ENCODE data around the gene CYP1B1. TPM values are rescaled to one million over a fixed set of nuclear protein-coding genes. Genes with fewer than 3 reads are reported as not detected.
"Not testable (repeated sequence)": the region's sequence is repeated elsewhere in the genome, so short reads cannot be mapped to it uniquely, and the experiment has no call there.

CYP1B1 gene
- polyA plus RNA-seq, 3 donors, result 105 to 120 (median 120) TPM

- no peak for DNase-seq (ENCODE audit: extremely low read depth in 1 of 11, low read depth in 9 of 11, low spot score in 4 of 11)
Observed at GRCh38 chr2:38107738-38108410, 31.9 kb upstream of the CYP1B1 start.

GRCh38 chr2:38106405-38107094, 30.6 kb upstream of the CYP1B1 start:
- DNase-seq (ENCODE audit: extremely low read depth in 1 of 11, low read depth in 9 of 11, low spot score in 4 of 11), result peak in 2 of 11 donors; percentile 66 to 74

GRCh38 chr2:38105922-38106321, 30.0 kb upstream of the CYP1B1 start:
- no peak for DNase-seq (ENCODE audit: extremely low read depth in 1 of 11, low read depth in 9 of 11, low spot score in 4 of 11)

- no peak for DNase-seq (ENCODE audit: extremely low read depth in 1 of 11, low read depth in 9 of 11, low spot score in 4 of 11)
Observed at GRCh38 chr2:38104598-38104997, 28.6 kb upstream of the CYP1B1 start.

- no peak for DNase-seq (ENCODE audit: extremely low read depth in 1 of 11, low read depth in 9 of 11, low spot score in 4 of 11)
Observed at GRCh38 chr2:38100328-38100727, 24.4 kb upstream of the CYP1B1 start.

GRCh38 chr2:38099099-38100028, 23.4 kb upstream of the CYP1B1 start:
- DNase-seq (ENCODE audit: extremely low read depth in 1 of 11, low read depth in 9 of 11, low spot score in 4 of 11), result no peak

- DNase-seq (ENCODE audit: extremely low read depth in 1 of 11, low read depth in 9 of 11, low spot score in 4 of 11), result no peak
Observed at GRCh38 chr2:38098421-38099098, 22.6 kb upstream of the CYP1B1 start.

- no peak for DNase-seq (ENCODE audit: extremely low read depth in 1 of 11, low read depth in 9 of 11, low spot score in 4 of 11)
Observed at GRCh38 chr2:38097988-38098385, 22.0 kb upstream of the CYP1B1 start.

GRCh38 chr2:38097258-38097987, 21.5 kb upstream of the CYP1B1 start:
- no peak for DNase-seq (ENCODE audit: extremely low read depth in 1 of 11, low read depth in 9 of 11, low spot score in 4 of 11)

- peak in 2 of 11 donors; percentile 77 to 80 for DNase-seq (ENCODE audit: extremely low read depth in 1 of 11, low read depth in 9 of 11, low spot score in 4 of 11)
Observed at GRCh38 chr2:38095996-38096861, 20.3 kb upstream of the CYP1B1 start.

- DNase-seq (ENCODE audit: extremely low read depth in 1 of 11, low read depth in 9 of 11, low spot score in 4 of 11), result no peak
Observed at GRCh38 chr2:38095079-38095995, 19.4 kb upstream of the CYP1B1 start.

- DNase-seq (ENCODE audit: extremely low read depth in 1 of 11, low read depth in 9 of 11, low spot score in 4 of 11), result no peak
Observed at GRCh38 chr2:38093527-38094165, 17.7 kb upstream of the CYP1B1 start.

GRCh38 chr2:38092196-38092902, 16.4 kb upstream of the CYP1B1 start:
- DNase-seq (ENCODE audit: extremely low read depth in 1 of 11, low read depth in 9 of 11, low spot score in 4 of 11), result no peak

GRCh38 chr2:38091760-38092159, 15.8 kb upstream of the CYP1B1 start:
- DNase-seq (ENCODE audit: extremely low read depth in 1 of 11, low read depth in 9 of 11, low spot score in 4 of 11), result no peak

- DNase-seq (ENCODE audit: extremely low read depth in 1 of 11, low read depth in 9 of 11, low spot score in 4 of 11), result no peak
Observed at GRCh38 chr2:38090928-38091327, 15.0 kb upstream of the CYP1B1 start.

GRCh38 chr2:38090212-38090611, 14.3 kb upstream of the CYP1B1 start:
- not testable (repeated sequence) for DNase-seq (ENCODE audit: extremely low read depth in 1 of 11, low read depth in 9 of 11, low spot score in 4 of 11)
